Measurements from ENCODE around the gene POM121L2. TPM values are rescaled to one million over a fixed set of nuclear protein-coding genes. Genes with fewer than 3 reads are reported as not detected.
"Not testable (repeated sequence)": the region's sequence is repeated elsewhere in the genome, so short reads cannot be mapped to it uniquely, and the experiment has no call there.

The POM121L2 gene
- total and polyA plus RNA-seq, 2 of the 13 experiments (the other 11 are each of a cell fraction or from before 2014, with no cell fraction given), result not detected

DNA sequence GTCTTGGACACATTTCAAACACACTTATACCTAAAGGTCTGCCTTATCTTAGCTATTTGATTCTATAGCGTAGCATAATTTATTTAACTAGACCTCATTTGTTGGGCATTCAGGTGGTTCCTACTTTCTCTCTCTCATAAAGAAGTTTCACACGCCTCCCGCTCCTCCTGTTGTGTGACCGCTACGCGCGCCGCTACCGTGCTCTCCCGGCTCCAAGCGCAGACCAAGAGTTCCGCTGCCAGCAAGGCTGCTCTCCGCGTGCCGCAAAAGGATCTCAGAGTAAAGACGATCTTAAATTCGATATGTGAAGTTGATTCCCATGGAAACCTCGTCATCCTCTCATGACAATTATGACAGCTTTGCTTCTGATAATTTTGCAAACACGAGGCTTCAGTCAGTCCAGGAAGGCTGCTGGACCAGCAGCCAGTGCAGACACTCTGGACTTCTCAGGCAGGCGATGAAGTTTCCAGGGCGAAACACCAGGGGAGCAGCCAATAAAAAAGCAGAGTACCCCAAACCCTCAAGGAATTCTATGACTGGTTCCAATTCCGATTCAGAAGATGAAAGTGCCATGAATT lies 44.1 kb downstream of the POM121L2 start:
- no peaks in the 10 kb centered on the region for H3K36me3 ChIP-seq (replicated peaks in 1 of 2; ENCODE audit: control insufficient read depth in 1 of 2, insufficient read depth in 2 of 2, low read length in 2 of 2)
- TF ChIP-seq, protein P1, sequence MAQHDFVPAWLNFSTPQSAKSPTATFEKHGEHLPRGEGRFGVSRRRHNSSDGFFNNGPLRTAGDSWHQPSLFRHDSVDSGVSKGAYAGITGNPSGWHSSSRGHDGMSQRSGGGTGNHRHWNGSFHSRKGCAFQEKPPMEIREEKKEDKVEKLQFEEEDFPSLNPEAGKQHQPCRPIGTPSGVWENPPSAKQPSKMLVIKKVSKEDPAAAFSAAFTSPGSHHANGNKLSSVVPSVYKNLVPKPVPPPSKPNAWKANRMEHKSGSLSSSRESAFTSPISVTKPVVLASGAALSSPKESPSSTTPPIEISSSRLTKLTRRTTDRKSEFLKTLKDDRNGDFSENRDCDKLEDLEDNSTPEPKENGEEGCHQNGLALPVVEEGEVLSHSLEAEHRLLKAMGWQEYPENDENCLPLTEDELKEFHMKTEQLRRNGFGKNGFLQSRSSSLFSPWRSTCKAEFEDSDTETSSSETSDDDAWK (CRISPR knock-in tag; IDR thresholded peaks at IDR 0.05), result no peak
- TF ChIP-seq SIX1 (CRISPR knock-in tag; IDR thresholded peaks at IDR 0.05; ENCODE audit: borderline replicate concordance), result no peak
- peak; percentile 46; the same call in 1 of the 2 replicates for TF ChIP-seq CREB1 (IDR thresholded peaks at IDR 0.05)
- TF ChIP-seq CREB1 (CRISPR knock-in tag; IDR thresholded peaks at IDR 0.05), result no peak
- H3K4me1 ChIP-seq (ENCODE audit: insufficient read depth, low read length), result no peaks in the 10 kb centered on the region
- BruUV-seq (replicated peaks), result no TSS peak
- H3K4me3 ChIP-seq (replicated peaks in 1 of 3; ENCODE audit: insufficient read depth in 1 of 3, low read depth in 2 of 3, low read length in 3 of 3), result no peak overlapping the region
- H3K4me2 ChIP-seq (ENCODE audit: low read depth, low read length), result no peak overlapping the region
- H2AFZ ChIP-seq (ENCODE audit: low read length), result no peak overlapping the region
- CTCF ChIA-PET (ENCODE audit: low intra/inter-chr PET ratio, low total read pairs), result no interaction called here
- no peak overlapping the region for H3K9ac ChIP-seq (ENCODE audit: insufficient read depth, low read depth, low read length)
- in situ Hi-C loops (cut with HindIII; ENCODE audit: extremely low pct_ligation_motif_present, low pct_unique_long_range_greater_than_20kb) (no loop called here), intact Hi-C loops (cut with micrococcal nuclease; ENCODE audit: unreplicated experiment) (no loop called here)
- H3K27ac ChIP-seq (ENCODE audit: extremely low read length, insufficient read depth, low read length), result no peak overlapping the region
- FAIRE-seq (no peak), ATAC-seq (no peak), DNase-seq (ENCODE audit: low spot score) (no peak)
- POLR2A ChIA-PET, result no interaction called here
- H3K9me3 ChIP-seq (ENCODE audit: low read length), result no peaks in the 10 kb centered on the region
- H4K20me1 ChIP-seq (ENCODE audit: insufficient read depth, low read length), result no peaks in the 10 kb centered on the region
- WGBS (ENCODE audit: low lambda C conversion rate), result 72% methylated on average over 22 of the region's 22 CpGs
- no peaks in the 10 kb centered on the region for H3K79me2 ChIP-seq (ENCODE audit: insufficient read depth, low read length)
- peaks cover 4 to 23% of the 10 kb centered on the region in 2 experiments; a peak in 3 of 5 replicates for H3K27me3 ChIP-seq (ENCODE audit: control insufficient read depth in 1 of 2, insufficient read depth in 2 of 2, low read length in 2 of 2)

DNA sequence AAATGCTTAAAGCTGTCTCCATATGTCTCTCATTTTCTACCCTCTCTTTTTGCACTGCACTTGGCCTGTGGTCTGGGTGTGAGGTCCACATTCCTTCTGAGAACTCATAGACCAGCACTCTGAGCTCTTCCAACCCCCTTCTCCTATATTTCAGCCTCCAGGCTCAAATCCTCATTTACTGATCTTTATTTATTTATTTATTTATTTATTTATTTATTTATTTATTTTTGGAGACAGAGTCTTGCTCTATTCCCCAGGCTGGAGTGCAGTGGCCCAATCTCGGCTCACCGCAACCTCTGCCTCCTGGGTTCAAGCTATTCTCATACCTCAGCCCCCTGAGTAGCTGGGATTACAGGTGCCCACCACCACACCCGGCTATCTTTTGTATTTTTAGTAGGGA lies 45.1 kb downstream of the POM121L2 start:
- H4K20me1 ChIP-seq (ENCODE audit: insufficient read depth, low read length); H2AFZ ChIP-seq (ENCODE audit: low read length); ATAC-seq; intact Hi-C loops (cut with micrococcal nuclease; ENCODE audit: unreplicated experiment); H3K79me2 ChIP-seq (ENCODE audit: insufficient read depth, low read length); FAIRE-seq; BruUV-seq (replicated peaks); H3K27ac ChIP-seq (ENCODE audit: extremely low read length, insufficient read depth, low read length); H3K4me1 ChIP-seq (ENCODE audit: insufficient read depth, low read length); H3K4me2 ChIP-seq (ENCODE audit: low read depth, low read length); H3K36me3 ChIP-seq (replicated peaks in 1 of 2; ENCODE audit: control insufficient read depth in 1 of 2, insufficient read depth in 2 of 2, low read length in 2 of 2); DNase-seq (ENCODE audit: low spot score); H3K9me3 ChIP-seq (ENCODE audit: low read length); CTCF ChIA-PET (ENCODE audit: low intra/inter-chr PET ratio, low total read pairs); POLR2A ChIA-PET; in situ Hi-C loops (cut with HindIII; ENCODE audit: extremely low pct_ligation_motif_present, low pct_unique_long_range_greater_than_20kb); H3K4me3 ChIP-seq (replicated peaks in 1 of 3; ENCODE audit: insufficient read depth in 1 of 3, low read depth in 2 of 3, low read length in 3 of 3); H3K9ac ChIP-seq (ENCODE audit: insufficient read depth, low read depth, low read length): not testable (repeated sequence)
- peaks cover 0 to 21% of the 10 kb centered on the region in 2 experiments; a peak in 2 of 5 replicates for H3K27me3 ChIP-seq (ENCODE audit: control insufficient read depth in 1 of 2, insufficient read depth in 2 of 2, low read length in 2 of 2)
- WGBS (ENCODE audit: low lambda C conversion rate), result 56% methylated on average over 3 of the region's 3 CpGs

Data from HepG2 (cell line).